Measurements from ENCODE around the gene PLPPR2. TPM values are rescaled to one million over a fixed set of nuclear protein-coding genes. Genes with fewer than 3 reads are reported as not detected.

PLPPR2 gene
- total RNA-seq, 1 experiment from 2014 or later = 7.5 TPM

DNA sequence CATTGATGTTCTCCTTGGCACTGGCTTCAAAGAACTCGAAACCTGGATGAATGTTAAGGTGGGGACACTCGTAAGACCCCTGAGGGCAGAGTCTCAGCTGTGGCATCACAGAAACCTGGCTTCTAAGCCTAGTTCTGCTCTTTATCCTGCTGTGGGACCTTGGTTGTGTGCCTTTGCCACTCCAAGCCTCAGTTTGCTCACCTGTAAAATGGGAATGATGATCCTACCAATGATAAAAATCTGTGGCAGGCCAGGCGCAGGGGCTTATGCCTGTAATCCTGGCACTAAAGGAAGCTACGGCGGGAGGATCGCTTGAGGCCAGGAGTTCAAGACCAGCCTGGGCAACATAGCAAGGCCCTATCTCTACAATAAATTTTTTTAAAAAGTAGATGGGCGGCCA is 29.7 kb upstream of the PLPPR2 start (continued):
- no peak for TF ChIP-seq GRHL2 (CRISPR knock-in tag; IDR thresholded peaks at IDR 0.05; ENCODE audit: insufficient replicate concordance, severe bottlenecking)

DNA sequence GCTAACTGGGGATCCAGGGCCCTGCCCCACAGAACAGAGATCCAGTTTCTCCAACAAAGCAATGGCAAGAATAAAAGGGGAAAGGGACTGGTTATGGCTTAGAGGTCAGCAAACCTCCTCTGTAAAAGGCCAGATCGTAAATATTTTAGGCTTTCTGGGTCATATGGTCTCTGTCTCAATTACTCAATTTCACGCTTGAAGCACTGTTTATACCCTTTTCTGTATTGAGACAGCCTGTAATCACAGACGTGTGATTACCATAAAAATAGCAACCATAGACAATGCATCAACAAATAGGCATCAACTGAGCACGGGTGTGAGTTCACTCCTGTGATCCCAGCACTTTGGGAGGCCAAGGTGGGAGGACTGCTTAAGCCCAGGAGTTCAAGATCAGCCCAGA is 25.1 kb upstream of the PLPPR2 start:
- ChIA-PET POLR2A (no interaction called here), CTCF (no interaction called here)
- no peak for DNase-seq (ENCODE audit: low spot score)
- H3K9me3 Mint-ChIP-seq = no peaks in the 10 kb centered on the region
- H3K36me3 Mint-ChIP-seq = peaks cover 9% of the 10 kb centered on the region
- no peaks in the 10 kb centered on the region for H3K4me1 Mint-ChIP-seq
- H3K4me3 Mint-ChIP-seq = no peak overlapping the region
- peak overlapping the region; percentile 68; the same call in 1 of the 2 replicates for H3K27ac Mint-ChIP-seq
- no peak for ATAC-seq
- TF ChIP-seq TP53 (CRISPR knock-in tag; IDR thresholded peaks at IDR 0.05) (no peak), ZNF396 (CRISPR knock-in tag; IDR thresholded peaks at IDR 0.05; ENCODE audit: borderline replicate concordance) (no peak), PREB (CRISPR knock-in tag; IDR thresholded peaks at IDR 0.05; ENCODE audit: borderline replicate concordance) (no peak), KAT7 (CRISPR knock-in tag; IDR thresholded peaks at IDR 0.05; ENCODE audit: borderline replicate concordance) (no peak), MYBL2 (CRISPR knock-in tag; IDR thresholded peaks at IDR 0.05) (no peak), CREM (CRISPR knock-in tag; IDR thresholded peaks at IDR 0.05) (no peak), NFATC4 (CRISPR knock-in tag; IDR thresholded peaks at IDR 0.05) (no peak), OVOL2 (CRISPR knock-in tag; IDR thresholded peaks at IDR 0.05; ENCODE audit: borderline replicate concordance) (no peak), ZNF416 (CRISPR knock-in tag; IDR thresholded peaks at IDR 0.05) (no peak), ATF1 (CRISPR knock-in tag; IDR thresholded peaks at IDR 0.05) (no peak), TCF7 (CRISPR knock-in tag; IDR thresholded peaks at IDR 0.05; ENCODE audit: low read depth) (no peak)
- TF ChIP-seq, protein P1, sequence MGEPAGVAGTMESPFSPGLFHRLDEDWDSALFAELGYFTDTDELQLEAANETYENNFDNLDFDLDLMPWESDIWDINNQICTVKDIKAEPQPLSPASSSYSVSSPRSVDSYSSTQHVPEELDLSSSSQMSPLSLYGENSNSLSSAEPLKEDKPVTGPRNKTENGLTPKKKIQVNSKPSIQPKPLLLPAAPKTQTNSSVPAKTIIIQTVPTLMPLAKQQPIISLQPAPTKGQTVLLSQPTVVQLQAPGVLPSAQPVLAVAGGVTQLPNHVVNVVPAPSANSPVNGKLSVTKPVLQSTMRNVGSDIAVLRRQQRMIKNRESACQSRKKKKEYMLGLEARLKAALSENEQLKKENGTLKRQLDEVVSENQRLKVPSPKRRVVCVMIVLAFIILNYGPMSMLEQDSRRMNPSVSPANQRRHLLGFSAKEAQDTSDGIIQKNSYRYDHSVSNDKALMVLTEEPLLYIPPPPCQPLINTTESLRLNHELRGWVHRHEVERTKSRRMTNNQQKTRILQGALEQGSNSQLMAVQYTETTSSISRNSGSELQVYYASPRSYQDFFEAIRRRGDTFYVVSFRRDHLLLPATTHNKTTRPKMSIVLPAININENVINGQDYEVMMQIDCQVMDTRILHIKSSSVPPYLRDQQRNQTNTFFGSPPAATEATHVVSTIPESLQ (CRISPR knock-in tag; IDR thresholded peaks at IDR 0.05) = no peak
- TF ChIP-seq, protein P2, sequence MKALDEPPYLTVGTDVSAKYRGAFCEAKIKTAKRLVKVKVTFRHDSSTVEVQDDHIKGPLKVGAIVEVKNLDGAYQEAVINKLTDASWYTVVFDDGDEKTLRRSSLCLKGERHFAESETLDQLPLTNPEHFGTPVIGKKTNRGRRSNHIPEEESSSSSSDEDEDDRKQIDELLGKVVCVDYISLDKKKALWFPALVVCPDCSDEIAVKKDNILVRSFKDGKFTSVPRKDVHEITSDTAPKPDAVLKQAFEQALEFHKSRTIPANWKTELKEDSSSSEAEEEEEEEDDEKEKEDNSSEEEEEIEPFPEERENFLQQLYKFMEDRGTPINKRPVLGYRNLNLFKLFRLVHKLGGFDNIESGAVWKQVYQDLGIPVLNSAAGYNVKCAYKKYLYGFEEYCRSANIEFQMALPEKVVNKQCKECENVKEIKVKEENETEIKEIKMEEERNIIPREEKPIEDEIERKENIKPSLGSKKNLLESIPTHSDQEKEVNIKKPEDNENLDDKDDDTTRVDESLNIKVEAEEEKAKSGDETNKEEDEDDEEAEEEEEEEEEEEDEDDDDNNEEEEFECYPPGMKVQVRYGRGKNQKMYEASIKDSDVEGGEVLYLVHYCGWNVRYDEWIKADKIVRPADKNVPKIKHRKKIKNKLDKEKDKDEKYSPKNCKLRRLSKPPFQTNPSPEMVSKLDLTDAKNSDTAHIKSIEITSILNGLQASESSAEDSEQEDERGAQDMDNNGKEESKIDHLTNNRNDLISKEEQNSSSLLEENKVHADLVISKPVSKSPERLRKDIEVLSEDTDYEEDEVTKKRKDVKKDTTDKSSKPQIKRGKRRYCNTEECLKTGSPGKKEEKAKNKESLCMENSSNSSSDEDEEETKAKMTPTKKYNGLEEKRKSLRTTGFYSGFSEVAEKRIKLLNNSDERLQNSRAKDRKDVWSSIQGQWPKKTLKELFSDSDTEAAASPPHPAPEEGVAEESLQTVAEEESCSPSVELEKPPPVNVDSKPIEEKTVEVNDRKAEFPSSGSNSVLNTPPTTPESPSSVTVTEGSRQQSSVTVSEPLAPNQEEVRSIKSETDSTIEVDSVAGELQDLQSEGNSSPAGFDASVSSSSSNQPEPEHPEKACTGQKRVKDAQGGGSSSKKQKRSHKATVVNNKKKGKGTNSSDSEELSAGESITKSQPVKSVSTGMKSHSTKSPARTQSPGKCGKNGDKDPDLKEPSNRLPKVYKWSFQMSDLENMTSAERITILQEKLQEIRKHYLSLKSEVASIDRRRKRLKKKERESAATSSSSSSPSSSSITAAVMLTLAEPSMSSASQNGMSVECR (CRISPR knock-in tag; IDR thresholded peaks at IDR 0.05; ENCODE audit: borderline replicate concordance) = no peak
- TF ChIP-seq, protein P3, sequence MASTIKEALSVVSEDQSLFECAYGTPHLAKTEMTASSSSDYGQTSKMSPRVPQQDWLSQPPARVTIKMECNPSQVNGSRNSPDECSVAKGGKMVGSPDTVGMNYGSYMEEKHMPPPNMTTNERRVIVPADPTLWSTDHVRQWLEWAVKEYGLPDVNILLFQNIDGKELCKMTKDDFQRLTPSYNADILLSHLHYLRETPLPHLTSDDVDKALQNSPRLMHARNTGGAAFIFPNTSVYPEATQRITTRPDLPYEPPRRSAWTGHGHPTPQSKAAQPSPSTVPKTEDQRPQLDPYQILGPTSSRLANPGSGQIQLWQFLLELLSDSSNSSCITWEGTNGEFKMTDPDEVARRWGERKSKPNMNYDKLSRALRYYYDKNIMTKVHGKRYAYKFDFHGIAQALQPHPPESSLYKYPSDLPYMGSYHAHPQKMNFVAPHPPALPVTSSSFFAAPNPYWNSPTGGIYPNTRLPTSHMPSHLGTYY (CRISPR knock-in tag; IDR thresholded peaks at IDR 0.05) = no peak
- no peaks in the 10 kb centered on the region for H3K27me3 Mint-ChIP-seq (ENCODE audit: low read depth)

DNA sequence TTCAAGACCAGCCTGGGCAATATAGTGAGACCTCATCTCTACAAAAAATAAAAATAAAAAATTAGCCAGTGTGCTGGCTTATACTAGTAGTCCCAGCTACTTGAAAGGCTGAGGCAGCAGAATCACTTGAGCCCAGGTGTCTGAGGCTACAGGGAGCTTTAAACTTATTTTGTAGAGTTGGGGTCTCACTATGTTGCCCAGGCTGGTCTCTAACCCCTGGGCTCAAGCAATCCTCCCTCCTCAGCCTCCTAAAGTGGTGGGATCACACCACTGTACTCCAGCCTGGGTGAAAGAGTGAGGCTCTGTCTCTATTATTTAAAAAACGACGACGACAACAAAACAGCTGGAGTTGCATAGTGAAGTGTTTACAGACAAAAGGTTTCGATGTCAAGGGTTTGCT is 23.7 kb upstream of the PLPPR2 start:
- no peak for TF ChIP-seq ATF1 (CRISPR knock-in tag; IDR thresholded peaks at IDR 0.05)
- TF ChIP-seq, protein P4, sequence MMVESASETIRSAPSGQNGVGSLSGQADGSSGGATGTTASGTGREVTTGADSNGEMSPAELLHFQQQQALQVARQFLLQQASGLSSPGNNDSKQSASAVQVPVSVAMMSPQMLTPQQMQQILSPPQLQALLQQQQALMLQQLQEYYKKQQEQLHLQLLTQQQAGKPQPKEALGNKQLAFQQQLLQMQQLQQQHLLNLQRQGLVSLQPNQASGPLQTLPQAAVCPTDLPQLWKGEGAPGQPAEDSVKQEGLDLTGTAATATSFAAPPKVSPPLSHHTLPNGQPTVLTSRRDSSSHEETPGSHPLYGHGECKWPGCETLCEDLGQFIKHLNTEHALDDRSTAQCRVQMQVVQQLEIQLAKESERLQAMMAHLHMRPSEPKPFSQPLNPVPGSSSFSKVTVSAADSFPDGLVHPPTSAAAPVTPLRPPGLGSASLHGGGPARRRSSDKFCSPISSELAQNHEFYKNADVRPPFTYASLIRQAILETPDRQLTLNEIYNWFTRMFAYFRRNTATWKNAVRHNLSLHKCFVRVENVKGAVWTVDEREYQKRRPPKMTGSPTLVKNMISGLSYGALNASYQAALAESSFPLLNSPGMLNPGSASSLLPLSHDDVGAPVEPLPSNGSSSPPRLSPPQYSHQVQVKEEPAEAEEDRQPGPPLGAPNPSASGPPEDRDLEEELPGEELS (CRISPR knock-in tag; IDR thresholded peaks at IDR 0.05) = no peak
- TF ChIP-seq OVOL2 (CRISPR knock-in tag; IDR thresholded peaks at IDR 0.05; ENCODE audit: borderline replicate concordance) = no peak
- no peak for TF ChIP-seq NFYB (CRISPR knock-in tag; conservative IDR thresholded peaks at IDR 0.05; ENCODE audit: low read depth)
- TF ChIP-seq, protein P5, sequence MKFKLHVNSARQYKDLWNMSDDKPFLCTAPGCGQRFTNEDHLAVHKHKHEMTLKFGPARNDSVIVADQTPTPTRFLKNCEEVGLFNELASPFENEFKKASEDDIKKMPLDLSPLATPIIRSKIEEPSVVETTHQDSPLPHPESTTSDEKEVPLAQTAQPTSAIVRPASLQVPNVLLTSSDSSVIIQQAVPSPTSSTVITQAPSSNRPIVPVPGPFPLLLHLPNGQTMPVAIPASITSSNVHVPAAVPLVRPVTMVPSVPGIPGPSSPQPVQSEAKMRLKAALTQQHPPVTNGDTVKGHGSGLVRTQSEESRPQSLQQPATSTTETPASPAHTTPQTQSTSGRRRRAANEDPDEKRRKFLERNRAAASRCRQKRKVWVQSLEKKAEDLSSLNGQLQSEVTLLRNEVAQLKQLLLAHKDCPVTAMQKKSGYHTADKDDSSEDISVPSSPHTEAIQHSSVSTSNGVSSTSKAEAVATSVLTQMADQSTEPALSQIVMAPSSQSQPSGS (CRISPR knock-in tag; IDR thresholded peaks at IDR 0.05; ENCODE audit: borderline replicate concordance, low read depth) = no peak
- no peak for TF ChIP-seq FOXP1 (CRISPR knock-in tag; IDR thresholded peaks at IDR 0.05; ENCODE audit: borderline replicate concordance)
- Mint-ChIP-seq H3K36me3 (peaks cover 21% of the 10 kb centered on the region), H3K27ac (no peak overlapping the region), H3K4me3 (no peak overlapping the region), H3K9me3 (no peaks in the 10 kb centered on the region), H3K27me3 (ENCODE audit: low read depth) (no peaks in the 10 kb centered on the region), H3K4me1 (no peaks in the 10 kb centered on the region)
- POLR2A ChIA-PET = no interaction called here
- ATAC-seq = no peak
- DNase-seq (ENCODE audit: low spot score) = no peak
- CTCF ChIA-PET = no interaction called here

All from WTC11 (cell line).